GM12891 (cell line): ENCODE measurements around the gene LZTS2. TPM values are rescaled to one million over a fixed set of nuclear protein-coding genes. Genes with fewer than 3 reads are reported as not detected.

ENCODE experiments used
- DNase-seq: peaks from one replicate; pipeline ENCODE4 v3.0.0; 2011; ENCODE audit warnings: low spot score; ENCODE audit not compliant: insufficient read length
- FAIRE-seq: peaks from 2 replicates; lab custom pipeline; 2011; peaks lifted over from hg19 to GRCh38; lab: Jason Lieb, UNC
- PAX5 ChIP-seq: IDR thresholded peaks from 2 replicates; pipeline ENCODE4 v1.6.1; 2011; ENCODE audit warnings: low read length, moderate library complexity, mild to moderate bottlenecking; ENCODE audit not compliant: insufficient read depth, severe bottlenecking
- POLR2A ChIP-seq: IDR thresholded peaks from 2 replicates; pipeline ENCODE4 v1.6.1; 2011; ENCODE audit warnings: low read depth, low read length, control low read depth
- POLR2AphosphoS5 ChIP-seq: IDR thresholded peaks from 2 replicates; pipeline ENCODE4 v1.6.1; 2011; ENCODE audit warnings: low read depth, low read length, control low read depth
- POU2F2 ChIP-seq: IDR thresholded peaks from 2 replicates; pipeline ENCODE4 v1.6.1; 2011; ENCODE audit warnings: low read depth, mild to moderate bottlenecking, control low read depth, low read length, moderate library complexity
- SPI1 ChIP-seq: IDR thresholded peaks from 2 replicates; pipeline ENCODE4 v1.6.1; 2011; ENCODE audit warnings: low read depth, low read length, control low read depth
- TAF1 ChIP-seq: IDR thresholded peaks from 2 replicates; pipeline ENCODE4 v1.6.1; 2011; ENCODE audit warnings: low read depth, low read length, control low read depth
- polyA plus RNA-seq: library from polyadenylated mRNA; unstranded; fragments of >200 nt; gene quantifications from one replicate; pipeline ENCODE4 v1.2.1, GENCODE V29; 2012; ENCODE audit warnings: low read depth, missing spikeins, inconsistent platforms; ENCODE audit not compliant: missing spikeins

LZTS2 gene
- 14.1 TPM for polyA plus RNA-seq

GRCh38 chr10:100999742-101000126 lies at the start of gene LZTS2:
Gene LZTS2 (plus strand): TSS chr10:100999808. CDS start chr10:101002539, 2,731 bp downstream.
- no peak for FAIRE-seq

GRCh38 chr10:100960251-100960650 lies 39.4 kb upstream of the LZTS2 start:
- no peak for FAIRE-seq
- TF ChIP-seq POLR2AphosphoS5 (no peak), POU2F2 (no peak), SPI1 (no peak), TAF1 (no peak), POLR2A (no peak), PAX5 (no peak)
- DNase-seq = no peak

More at GRCh38 chr10:100999742-101000126, at the start of gene LZTS2:
- no peak for TF ChIP-seq SPI1
- no peak for TF ChIP-seq TAF1
- TF ChIP-seq PAX5 = no peak
- no peak for TF ChIP-seq POU2F2
- TF ChIP-seq POLR2A = no peak
- TF ChIP-seq POLR2AphosphoS5 = no peak
- DNase-seq = no peak

- no peak for DNase-seq
- FAIRE-seq = no peak
- no peak for TF ChIP-seq POLR2AphosphoS5
- no peak for TF ChIP-seq PAX5
- no peak for TF ChIP-seq POLR2A
- no peak for TF ChIP-seq TAF1
- TF ChIP-seq POU2F2 = no peak
- no peak for TF ChIP-seq SPI1
Measured at GRCh38 chr10:100962351-100963080, 37.1 kb upstream of the LZTS2 start.

- DNase-seq (no peak), FAIRE-seq (no peak)
- TF ChIP-seq TAF1 (no peak), POU2F2 (no peak), POLR2A (no peak), SPI1 (no peak), PAX5 (no peak), POLR2AphosphoS5 (no peak)
Measured at GRCh38 chr10:100963826-100964225, 35.8 kb upstream of the LZTS2 start.

GRCh38 chr10:100965820-100966219 lies 33.8 kb upstream of the LZTS2 start:
- FAIRE-seq (no peak), DNase-seq (no peak)
- TF ChIP-seq POLR2AphosphoS5 (no peak), POLR2A (no peak), SPI1 (no peak), PAX5 (no peak), TAF1 (no peak), POU2F2 (no peak)

- DNase-seq = no peak
- TF ChIP-seq TAF1 = no peak
- no peak for TF ChIP-seq POLR2A
- no peak for TF ChIP-seq POU2F2
- TF ChIP-seq POLR2AphosphoS5 = no peak
- no peak for TF ChIP-seq SPI1
- TF ChIP-seq PAX5 = no peak
- no peak for FAIRE-seq
Measured at GRCh38 chr10:100966887-100967286, 32.7 kb upstream of the LZTS2 start.

GRCh38 chr10:100967332-100967731 lies 32.3 kb upstream of the LZTS2 start:
- FAIRE-seq (no peak), DNase-seq (no peak)
- TF ChIP-seq POU2F2 (no peak), TAF1 (no peak)

GRCh38 chr10:100968062-100968736 lies 31.4 kb upstream of the LZTS2 start:
- FAIRE-seq (no peak), DNase-seq (no peak)
- TF ChIP-seq TAF1 = no peak
- no peak for TF ChIP-seq SPI1
- TF ChIP-seq POLR2AphosphoS5 = no peak
- TF ChIP-seq POLR2A = no peak
- TF ChIP-seq PAX5 = no peak
- TF ChIP-seq POU2F2 = no peak

GRCh38 chr10:100968863-100969186 lies 30.8 kb upstream of the LZTS2 start:
- TF ChIP-seq PAX5 (no peak), POU2F2 (no peak), SPI1 (no peak), POLR2AphosphoS5 (no peak), TAF1 (no peak), POLR2A (no peak)
- no peak for DNase-seq

More at GRCh38 chr10:100968863-100969186, 30.8 kb upstream of the LZTS2 start:
- no peak for FAIRE-seq
